Suppressor macrophage treated with lipopolysaccharide for 4 hours (primary cell): ENCODE results near the gene MYO1C.
"Not testable (repeated sequence)": the region's sequence is repeated elsewhere in the genome, so short reads cannot be mapped to it uniquely, and the experiment has no call there.

Experiments
- DNase-seq: peaks from one replicate; pipeline ENCODE4 v3.0.0-alpha.2; 2020

The MYO1C gene

GRCh38 chr17:1418476-1418875 lies 74.0 kb downstream of the MYO1C start:
- DNase-seq: not testable (repeated sequence)

- no peak for DNase-seq
Observed at GRCh38 chr17:1416414-1416813, 76.1 kb downstream of the MYO1C start.

GRCh38 chr17:1414634-1415033 lies 77.9 kb downstream of the MYO1C start:
- no peak for DNase-seq
